ENCODE measurements around the gene PCDHB15.

GRCh38 chr5:141236516-141237313 is 8.5 kb upstream of the PCDHB15 start:
- TF ChIP-seq POLR2A (IDR thresholded peaks at IDR 0.05; ENCODE audit: low read depth, low read length) (no peak), POLR2AphosphoS5 (IDR thresholded peaks at IDR 0.05; ENCODE audit: low read depth, low read length) (no peak), TAF1 (IDR thresholded peaks at IDR 0.05; ENCODE audit: low read depth, low read length) (no peak), SPI1 (IDR thresholded peaks at IDR 0.05; ENCODE audit: low read depth, low read length) (no peak), POU2F2 (IDR thresholded peaks at IDR 0.05; ENCODE audit: low read depth, low read length) (no peak), PAX5 (IDR thresholded peaks at IDR 0.05; ENCODE audit: insufficient read depth, low read length, severe bottlenecking) (no peak)
